Measurements from ENCODE around the gene ADAM12.

The ADAM12 gene

GRCh38 chr10:126421756-126422256 is 33.5 kb upstream of the ADAM12 start:
- H4K20me1 ChIP-seq (ENCODE audit: insufficient read depth, low read length, poor library complexity, severe bottlenecking) = no peaks in the 10 kb centered on the region
- H3K4me2 ChIP-seq (ENCODE audit: low read depth, low read length, poor library complexity, severe bottlenecking) = no peak overlapping the region
- H3K4me1 ChIP-seq (ENCODE audit: insufficient read depth, low read length, poor library complexity, severe bottlenecking) = no peaks in the 10 kb centered on the region
- no peaks in the 10 kb centered on the region for H3F3A ChIP-seq (ENCODE audit: low read depth)
- H2AFZ ChIP-seq (ENCODE audit: low read length) = no peak overlapping the region
- no peaks in the 10 kb centered on the region for H3K79me2 ChIP-seq (ENCODE audit: insufficient read depth, low read length)
- no peak overlapping the region for H3K4me3 ChIP-seq (ENCODE audit: low read length, poor library complexity, severe bottlenecking)
- TF ChIP-seq CTCF (conservative IDR thresholded peaks at IDR 0.05; ENCODE audit: low read length) (no peak), EZH2phosphoT487 (IDR thresholded peaks at IDR 0.05; ENCODE audit: borderline replicate concordance) (no peak)
- H3K27me3 ChIP-seq (ENCODE audit: insufficient read depth, low read length, poor library complexity, severe bottlenecking) = no peaks in the 10 kb centered on the region
- peaks cover 3% of the 10 kb centered on the region; the same call in 1 of the 2 replicates for H3K9me3 ChIP-seq (ENCODE audit: insufficient read depth, low read depth, low read length)
- H3K9ac ChIP-seq (ENCODE audit: low read depth, low read length, poor library complexity, severe bottlenecking) = no peak overlapping the region
- no peaks in the 10 kb centered on the region for H3K9me2 ChIP-seq (replicated peaks; ENCODE audit: low read depth, low read length)
- H3K36me3 ChIP-seq (ENCODE audit: insufficient read depth, low read length) = no peaks in the 10 kb centered on the region

- TF ChIP-seq CTCF (conservative IDR thresholded peaks at IDR 0.05; ENCODE audit: low read length) = no peak
- TF ChIP-seq EZH2phosphoT487 (IDR thresholded peaks at IDR 0.05; ENCODE audit: borderline replicate concordance) = no peak
- H3K4me3 ChIP-seq (ENCODE audit: low read length, poor library complexity, severe bottlenecking) = no peak overlapping the region
Measured at GRCh38 chr10:126420567-126421300, 32.5 kb upstream of the ADAM12 start.

GRCh38 chr10:126417220-126417825 is 29.0 kb upstream of the ADAM12 start:
- Histone ChIP-seq H3K4me3 (ENCODE audit: low read length, poor library complexity, severe bottlenecking) (no peak overlapping the region), H2AFZ (ENCODE audit: low read length) (no peak overlapping the region), H3K9me3 (ENCODE audit: insufficient read depth, low read depth, low read length) (no peaks in the 10 kb centered on the region; the same call in 1 of the 2 replicates), H3K36me3 (ENCODE audit: insufficient read depth, low read length) (no peaks in the 10 kb centered on the region), H3F3A (ENCODE audit: low read depth) (no peaks in the 10 kb centered on the region), H3K4me2 (ENCODE audit: low read depth, low read length, poor library complexity, severe bottlenecking) (no peak overlapping the region), H3K27me3 (ENCODE audit: insufficient read depth, low read length, poor library complexity, severe bottlenecking) (no peaks in the 10 kb centered on the region), H3K79me2 (ENCODE audit: insufficient read depth, low read length) (no peaks in the 10 kb centered on the region), H3K4me1 (ENCODE audit: insufficient read depth, low read length, poor library complexity, severe bottlenecking) (no peaks in the 10 kb centered on the region), H4K20me1 (ENCODE audit: insufficient read depth, low read length, poor library complexity, severe bottlenecking) (no peaks in the 10 kb centered on the region), H3K9ac (ENCODE audit: low read depth, low read length, poor library complexity, severe bottlenecking) (no peak overlapping the region), H3K9me2 (replicated peaks; ENCODE audit: low read depth, low read length) (no peaks in the 10 kb centered on the region)
- TF ChIP-seq EZH2phosphoT487 (IDR thresholded peaks at IDR 0.05; ENCODE audit: borderline replicate concordance) (no peak), CTCF (conservative IDR thresholded peaks at IDR 0.05; ENCODE audit: low read length) (no peak)

More at GRCh38 chr10:126420567-126421300, 32.5 kb upstream of the ADAM12 start:
- Histone ChIP-seq H3K36me3 (ENCODE audit: insufficient read depth, low read length) (no peaks in the 10 kb centered on the region), H3K79me2 (ENCODE audit: insufficient read depth, low read length) (no peaks in the 10 kb centered on the region), H3K4me1 (ENCODE audit: insufficient read depth, low read length, poor library complexity, severe bottlenecking) (no peaks in the 10 kb centered on the region), H2AFZ (ENCODE audit: low read length) (no peak overlapping the region), H3F3A (ENCODE audit: low read depth) (no peaks in the 10 kb centered on the region), H4K20me1 (ENCODE audit: insufficient read depth, low read length, poor library complexity, severe bottlenecking) (no peaks in the 10 kb centered on the region), H3K9ac (ENCODE audit: low read depth, low read length, poor library complexity, severe bottlenecking) (no peak overlapping the region), H3K27me3 (ENCODE audit: insufficient read depth, low read length, poor library complexity, severe bottlenecking) (no peaks in the 10 kb centered on the region), H3K4me2 (ENCODE audit: low read depth, low read length, poor library complexity, severe bottlenecking) (no peak overlapping the region), H3K9me2 (replicated peaks; ENCODE audit: low read depth, low read length) (no peaks in the 10 kb centered on the region), H3K9me3 (ENCODE audit: insufficient read depth, low read depth, low read length) (peaks cover 3% of the 10 kb centered on the region; the same call in 1 of the 2 replicates)

Data from Loucy (cell line).